DMS 273 treated with DMSO at 0.1 percent for 48 hours (cell line): ENCODE results near the gene TANC1.
A peak's percentile ranks its signal among the peaks of the same experiment; 100 is the strongest.

Experiments
- DNase-seq: peaks from one replicate; lab custom pipeline; 2025; lab: John Stamatoyannopoulos, UW

TANC1 gene

DNA sequence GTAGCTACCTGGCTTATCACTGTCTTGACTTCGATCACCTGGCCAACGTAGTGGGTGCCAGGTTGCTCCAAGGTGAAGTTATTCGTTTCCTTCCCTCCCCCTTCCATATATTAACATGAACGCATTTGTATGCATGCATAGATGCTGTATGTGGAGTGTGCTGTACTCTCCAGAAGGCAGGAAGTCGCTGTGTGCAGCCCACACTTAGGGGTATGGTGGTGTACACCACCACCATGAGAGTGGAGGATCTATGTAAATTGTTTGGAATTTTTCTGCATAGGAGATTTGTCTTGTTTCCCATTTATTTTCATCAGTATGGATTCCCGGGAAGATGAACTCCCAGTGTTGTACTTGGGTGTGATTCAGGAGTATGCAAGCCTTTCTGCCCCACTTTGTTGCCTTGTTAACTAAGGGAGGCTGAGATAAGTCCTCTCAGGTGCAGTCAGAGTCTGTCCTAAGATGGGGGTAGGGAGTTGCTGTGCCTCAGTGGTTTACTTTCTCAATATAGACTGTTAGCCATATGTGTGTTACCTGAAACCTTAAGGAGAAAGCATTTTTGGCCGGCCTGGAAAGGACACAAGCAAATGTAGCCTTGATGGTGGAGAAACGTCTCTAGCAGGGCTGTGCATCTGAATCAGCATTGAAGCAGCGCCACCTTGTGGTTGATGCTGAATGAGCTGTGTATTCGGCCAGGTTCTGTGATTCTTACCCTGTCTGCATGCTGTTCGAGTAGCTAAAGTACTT, 149.8 kb downstream of the TANC1 start:
- DNase-seq: peak; percentile 31

DNA sequence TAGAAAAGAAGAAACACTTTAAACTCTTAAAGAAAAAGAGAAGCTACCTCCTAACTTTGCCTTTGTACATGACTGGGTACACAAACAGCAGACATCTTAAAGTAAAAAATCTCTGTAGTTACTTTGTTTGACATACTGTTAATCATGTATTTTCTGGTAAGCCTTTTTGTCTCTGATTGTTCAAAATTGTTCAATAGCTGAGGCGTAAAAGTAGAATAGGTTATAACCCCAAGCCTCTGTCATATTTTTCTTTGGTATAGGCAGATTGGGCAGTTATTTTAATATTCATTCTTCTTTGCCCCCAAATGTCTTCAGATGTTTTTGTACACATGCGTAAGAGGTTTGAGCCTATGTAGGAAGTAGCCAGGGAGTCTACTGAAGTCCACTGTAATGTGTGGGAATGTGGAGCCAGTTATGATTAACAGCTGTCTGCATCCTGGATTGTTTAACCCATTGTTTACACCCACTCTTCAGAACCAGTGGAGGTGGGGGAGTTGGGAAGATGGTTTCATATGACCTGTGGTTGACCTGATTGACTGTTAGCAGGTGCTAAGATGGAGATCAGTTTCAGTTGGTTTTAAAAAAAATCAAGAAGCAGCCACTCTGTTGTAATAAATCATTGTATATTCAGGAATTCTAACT, 150.5 kb downstream of the TANC1 start:
- DNase-seq: no peak

DNA sequence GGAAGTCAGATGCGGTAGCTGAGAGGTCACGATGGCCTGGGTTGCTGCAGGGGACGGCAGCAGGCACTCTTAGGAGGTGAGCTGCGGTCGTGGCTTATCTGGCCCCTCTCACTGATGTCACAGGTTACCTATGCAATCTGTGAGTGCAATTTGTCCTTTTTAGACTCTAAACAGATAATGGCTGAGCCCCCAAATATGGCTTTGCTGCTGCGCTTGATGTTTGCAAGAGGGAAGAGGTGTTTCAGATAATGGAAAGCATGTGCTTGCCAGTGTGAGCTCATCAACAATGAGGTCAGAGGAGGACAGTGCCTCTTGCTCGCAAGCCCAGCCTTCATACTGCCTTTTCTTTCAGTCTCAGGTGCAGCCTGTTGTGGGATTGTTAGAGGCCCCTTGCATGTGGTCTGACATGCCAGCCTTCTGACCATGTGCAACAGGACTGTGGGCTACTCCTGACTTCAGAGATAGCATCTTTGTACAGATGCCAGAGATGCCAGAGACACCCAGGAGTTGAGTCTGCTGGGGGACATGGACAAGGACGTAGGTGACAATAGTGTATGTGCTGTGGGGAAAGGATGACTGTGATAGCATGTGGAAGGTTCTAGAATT, 151.3 kb downstream of the TANC1 start:
- no peak for DNase-seq

DNA sequence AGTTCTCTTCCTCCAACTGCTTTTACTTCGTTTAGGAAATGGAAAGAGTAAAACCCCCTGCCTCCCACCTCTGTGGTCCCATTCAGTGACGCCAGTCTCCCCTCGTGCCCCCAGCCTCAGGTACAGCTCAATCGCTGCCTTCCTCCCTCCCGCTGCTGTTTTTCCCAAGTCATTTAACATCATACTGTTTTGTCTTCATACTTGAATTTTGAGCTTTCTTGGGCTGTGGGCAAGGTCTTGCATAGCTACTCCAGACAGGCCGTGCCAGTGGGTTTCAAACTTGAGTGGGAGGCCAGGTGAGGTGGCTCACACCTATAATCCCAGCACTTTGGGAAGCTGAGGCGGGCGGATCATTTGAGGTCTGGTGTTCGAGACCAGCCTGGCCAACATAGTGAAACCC, 155.3 kb downstream of the TANC1 start:
- no peak for DNase-seq

DNA sequence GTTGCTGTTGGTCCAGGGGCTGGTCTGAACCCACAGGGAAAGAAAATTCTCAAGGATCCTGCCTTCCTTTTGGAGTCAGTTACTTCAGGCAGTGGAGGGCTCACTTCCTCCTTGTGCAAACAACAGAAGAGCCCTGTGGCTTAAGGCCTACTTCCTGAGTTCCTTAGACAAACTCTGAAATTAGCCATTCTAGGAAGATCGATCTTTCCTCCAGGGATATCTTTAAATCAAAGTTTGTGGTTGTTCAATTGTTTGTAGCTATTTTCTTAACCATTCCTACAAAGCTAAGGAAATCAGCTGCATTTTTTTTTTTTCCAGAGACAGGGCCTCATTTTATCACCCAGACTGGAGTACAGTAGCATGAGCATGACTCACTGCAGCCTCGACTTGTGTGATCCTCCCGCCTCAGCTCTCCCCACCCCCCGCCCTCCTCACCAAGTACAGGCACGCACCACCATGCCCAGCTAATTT, 156.0 kb downstream of the TANC1 start:
- no peak for DNase-seq

DNA sequence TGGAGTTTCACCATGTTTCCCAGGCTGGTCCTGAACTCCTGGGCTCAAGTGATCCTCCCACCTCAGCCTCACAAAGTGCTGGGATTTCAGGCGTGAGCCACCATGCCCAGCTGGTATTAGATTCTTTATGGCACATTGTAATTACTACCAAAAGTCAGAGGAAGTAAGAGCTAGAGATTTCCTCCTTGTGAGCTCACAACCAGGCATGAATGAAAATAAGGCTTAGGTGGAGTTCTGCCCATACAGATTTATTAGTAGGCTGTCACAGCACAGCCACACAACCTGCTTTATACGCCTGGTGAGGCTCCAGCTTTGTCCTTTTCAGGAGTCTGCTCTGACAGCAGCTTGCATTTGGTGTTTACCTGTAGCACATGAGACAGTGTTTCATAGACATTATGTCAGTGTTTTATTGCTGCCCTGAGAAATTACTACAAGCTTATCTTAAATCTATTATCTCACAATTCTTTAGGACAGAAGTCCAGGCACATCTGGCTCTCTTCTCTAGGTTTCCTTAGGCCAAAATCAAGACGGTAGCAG, 156.6 kb downstream of the TANC1 start:
- no peak for DNase-seq

DNA sequence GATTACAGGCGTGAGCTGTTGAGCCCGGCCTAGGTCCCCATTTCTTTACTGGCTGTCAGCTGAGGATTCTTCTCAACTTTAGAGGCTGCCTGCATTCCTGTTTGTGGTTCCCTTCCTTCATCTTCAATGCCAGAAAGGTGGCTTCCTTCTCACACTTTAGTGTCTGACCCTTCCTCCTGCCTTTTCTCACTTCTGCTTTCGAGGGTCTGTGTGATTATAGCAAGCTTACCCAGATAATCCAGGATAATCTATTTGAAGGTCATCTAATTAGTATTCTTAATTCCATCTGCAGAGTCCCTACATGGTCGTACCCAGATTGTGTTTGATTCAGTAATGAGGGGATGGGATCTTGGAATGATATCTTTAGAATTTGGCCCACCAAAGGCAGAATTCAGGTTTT, 157.4 kb downstream of the TANC1 start:
- no peak for DNase-seq

DNA sequence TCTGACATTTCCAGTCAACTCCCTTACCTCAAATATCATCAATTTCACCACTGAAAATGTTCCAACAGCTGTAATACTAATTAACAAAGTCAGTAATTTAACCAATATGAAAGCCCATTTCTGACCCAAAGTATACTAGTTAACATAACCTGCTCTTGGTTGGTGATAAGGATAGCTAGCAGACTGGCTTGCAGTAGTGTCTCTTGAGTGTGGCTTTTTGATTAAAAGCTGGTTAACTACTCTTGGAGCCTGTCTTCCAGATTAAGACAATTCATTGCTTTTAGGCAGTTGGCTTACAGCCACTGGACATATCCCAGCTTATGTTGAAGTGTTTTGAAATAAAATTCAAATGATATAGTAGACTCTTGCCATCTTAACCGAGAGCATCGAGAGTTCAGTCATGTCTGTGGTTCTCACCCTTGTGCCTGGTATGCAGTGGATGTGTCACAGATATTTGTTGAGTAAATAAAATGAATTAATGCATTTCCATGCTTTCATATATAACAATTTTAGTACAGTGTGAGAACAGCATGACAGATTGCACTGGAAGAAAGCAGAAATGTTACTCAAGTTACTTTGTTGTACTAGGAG, 158.1 kb downstream of the TANC1 start:
- DNase-seq: no peak

DNA sequence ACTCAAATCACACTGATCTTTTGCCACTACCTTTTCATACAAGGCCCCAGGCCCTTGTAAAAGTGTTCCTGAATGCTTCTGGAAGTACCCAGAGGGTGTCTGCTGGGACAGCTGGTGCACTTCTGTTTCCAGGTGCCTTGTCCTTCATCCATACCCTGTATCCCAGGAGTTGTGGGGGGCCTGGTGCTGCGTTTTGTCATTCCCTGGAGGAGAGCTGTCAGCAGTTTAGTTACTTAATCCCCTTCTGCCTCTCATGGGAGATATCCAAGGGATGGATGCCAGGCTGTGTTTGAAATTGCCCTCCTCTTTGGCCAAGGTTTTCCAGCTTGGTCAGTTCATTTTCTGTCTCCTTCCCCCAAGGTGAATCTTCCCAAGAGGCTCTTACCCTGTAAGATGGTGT, 159.8 kb downstream of the TANC1 start:
- peak; percentile 9 for DNase-seq

DNA sequence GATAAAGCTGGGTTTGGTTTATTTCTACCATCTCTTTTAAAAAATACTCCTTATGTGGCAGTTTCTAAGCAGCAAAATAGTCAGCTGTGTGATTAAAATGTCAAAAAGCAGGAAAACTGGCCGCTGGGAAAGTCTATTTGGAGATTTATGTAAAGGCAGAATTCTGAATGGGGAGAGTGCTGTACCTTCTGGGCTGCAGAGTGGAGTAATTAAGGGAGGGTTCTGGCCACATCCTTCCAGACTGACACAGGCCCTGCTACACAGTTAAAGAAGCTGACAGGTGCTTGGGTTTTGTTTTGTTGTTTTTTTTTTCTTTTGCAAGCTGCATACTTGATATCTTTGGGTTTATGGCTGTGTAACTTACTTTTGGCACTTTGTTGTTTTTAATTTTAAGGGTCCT, 160.8 kb downstream of the TANC1 start:
- DNase-seq: no peak

DNA sequence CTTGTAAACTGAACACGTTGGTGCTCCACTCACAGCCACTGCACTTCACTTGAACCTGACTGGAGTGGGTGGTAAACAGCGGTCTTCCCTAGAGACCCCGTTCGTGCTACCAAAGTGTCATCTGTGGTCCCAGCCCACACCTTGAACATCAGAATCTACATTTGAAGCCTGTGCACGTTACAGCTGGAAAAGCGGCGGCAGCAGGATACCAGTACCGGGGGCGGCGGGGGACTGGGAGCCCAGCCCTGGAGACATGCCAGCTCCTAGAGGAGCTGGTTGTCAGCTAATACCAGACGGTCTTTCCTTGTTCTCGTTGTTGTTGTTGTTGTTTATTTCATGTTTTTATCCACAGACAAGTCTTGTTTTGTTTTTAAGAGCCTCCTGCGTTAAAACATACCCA, 161.4 kb downstream of the TANC1 start:
- DNase-seq: peak; percentile 7

DNA sequence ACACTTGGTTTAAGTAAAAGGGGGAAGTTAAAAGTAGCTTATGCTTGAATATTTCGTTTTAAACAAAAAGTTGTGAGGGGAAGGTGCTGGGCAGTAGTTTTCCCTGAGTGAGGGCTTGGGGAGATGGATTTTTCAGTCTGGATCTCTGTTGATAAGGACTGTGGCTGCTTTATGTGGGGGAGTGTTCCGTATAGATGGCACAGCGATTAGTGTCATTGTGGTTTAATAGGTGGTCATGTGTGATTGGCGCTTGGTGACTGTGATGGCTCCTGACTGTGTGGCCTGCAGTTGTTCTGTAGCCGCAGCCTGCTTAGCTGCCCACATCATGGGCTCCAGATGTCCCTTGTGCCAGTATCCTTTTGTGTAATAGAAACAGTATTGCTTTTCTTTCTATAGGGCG, 161.9 kb downstream of the TANC1 start:
- no peak for DNase-seq

DNA sequence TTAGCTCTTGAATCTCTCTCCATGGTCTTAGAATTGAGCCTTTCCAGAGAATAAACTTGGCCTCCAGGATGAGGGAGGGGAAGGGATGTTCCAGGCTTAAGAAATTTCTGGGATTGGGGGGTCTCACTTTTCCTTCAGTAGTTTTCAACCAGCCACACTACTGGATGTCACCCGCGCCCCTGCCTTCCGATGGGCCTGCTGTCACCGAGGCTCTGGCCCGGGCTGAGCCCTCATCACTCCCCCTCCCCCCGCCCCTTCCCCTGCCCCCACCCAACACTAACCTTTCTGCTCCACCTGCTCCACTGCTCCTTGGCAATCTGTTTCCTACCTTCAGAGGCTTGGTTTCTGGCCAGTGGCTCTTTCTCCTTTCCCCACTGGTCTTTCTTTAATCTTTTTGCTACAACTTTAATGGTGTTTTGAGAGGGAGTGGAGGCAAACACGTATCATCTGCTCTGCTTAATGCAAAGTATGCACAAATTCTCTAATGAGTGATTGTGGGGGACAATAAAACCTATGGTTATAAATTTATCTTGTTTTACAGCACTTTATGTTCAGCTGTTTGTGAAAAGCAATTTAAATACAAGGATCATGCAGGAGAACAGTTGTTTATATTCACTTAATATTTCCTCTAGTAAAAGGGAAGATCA, 162.9 kb downstream of the TANC1 start:
- DNase-seq: no peak

DNA sequence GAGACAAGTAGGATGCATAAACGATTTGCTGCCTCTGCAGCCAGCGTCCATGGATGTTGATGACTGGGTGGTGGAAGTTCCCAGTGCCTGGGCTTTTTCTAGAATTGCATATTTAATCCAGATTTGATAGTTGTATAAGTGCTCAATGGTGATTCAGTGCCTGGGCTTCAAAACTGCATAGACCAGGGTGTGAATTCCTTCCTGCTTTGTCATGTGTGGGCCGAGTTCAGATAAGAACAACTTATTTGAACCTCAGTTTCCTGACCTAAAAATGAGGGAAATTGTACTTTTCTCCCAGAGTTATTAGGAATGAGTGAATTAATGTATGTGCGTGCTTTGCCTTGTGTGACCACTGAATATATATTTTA, 163.5 kb downstream of the TANC1 start:
- no peak for DNase-seq

DNA sequence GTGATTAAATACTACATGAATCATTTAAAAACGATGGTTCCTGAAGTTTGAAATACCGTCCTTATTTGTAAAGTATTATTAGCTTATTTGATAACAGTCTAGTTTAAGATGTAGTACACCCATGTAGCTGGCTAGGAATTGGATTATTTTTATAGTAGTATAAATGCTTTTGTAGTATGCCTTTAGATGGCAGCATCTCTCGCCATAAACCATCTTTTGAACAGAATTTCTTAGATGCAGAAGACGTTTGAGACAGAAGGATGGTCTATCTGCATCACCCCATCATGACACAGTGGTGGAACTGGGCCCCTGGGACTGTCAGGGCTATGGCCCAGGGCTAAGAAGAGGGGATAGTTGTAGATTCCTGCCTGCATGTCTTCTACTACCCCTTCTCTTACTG, 165.4 kb downstream of the TANC1 start:
- no peak for DNase-seq

DNA sequence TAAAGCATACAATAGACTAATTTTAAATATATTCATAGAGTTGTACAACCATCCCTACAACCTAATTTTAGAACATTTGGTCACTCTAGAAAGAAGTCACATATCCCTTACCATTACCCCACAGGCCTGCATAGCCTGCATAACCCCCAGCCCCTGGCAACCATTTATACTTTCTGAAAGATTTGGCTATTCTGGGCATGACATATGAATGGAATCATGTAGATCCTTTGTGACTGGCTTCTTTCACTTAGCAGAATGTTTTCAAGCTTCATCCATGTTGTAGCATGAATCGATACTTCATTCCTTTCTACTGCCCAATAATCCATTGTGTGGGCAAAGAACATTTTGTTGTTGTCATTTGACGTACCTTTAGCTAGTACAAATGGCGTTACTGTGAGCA, 166.5 kb downstream of the TANC1 start:
- DNase-seq: no peak

DNA sequence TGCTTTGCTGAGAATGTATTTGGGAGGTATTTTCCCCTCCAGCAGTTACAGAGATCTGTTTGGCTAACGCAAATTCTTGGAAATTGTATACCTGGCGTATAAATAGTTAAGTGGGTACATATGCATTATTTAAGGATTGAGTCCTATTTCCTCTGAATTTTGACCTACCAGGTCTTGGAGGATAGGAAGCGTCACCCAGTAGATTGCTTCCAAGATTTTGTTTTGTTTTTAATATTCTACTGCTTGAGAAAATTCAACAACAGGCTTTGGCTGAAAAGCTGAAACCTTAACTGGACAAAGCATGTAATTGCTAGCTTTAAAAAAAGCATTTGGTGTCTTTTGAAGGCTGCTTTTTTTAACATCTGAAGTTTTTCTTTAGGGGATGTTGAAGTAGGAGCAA, 168.0 kb downstream of the TANC1 start:
- no peak for DNase-seq

DNA sequence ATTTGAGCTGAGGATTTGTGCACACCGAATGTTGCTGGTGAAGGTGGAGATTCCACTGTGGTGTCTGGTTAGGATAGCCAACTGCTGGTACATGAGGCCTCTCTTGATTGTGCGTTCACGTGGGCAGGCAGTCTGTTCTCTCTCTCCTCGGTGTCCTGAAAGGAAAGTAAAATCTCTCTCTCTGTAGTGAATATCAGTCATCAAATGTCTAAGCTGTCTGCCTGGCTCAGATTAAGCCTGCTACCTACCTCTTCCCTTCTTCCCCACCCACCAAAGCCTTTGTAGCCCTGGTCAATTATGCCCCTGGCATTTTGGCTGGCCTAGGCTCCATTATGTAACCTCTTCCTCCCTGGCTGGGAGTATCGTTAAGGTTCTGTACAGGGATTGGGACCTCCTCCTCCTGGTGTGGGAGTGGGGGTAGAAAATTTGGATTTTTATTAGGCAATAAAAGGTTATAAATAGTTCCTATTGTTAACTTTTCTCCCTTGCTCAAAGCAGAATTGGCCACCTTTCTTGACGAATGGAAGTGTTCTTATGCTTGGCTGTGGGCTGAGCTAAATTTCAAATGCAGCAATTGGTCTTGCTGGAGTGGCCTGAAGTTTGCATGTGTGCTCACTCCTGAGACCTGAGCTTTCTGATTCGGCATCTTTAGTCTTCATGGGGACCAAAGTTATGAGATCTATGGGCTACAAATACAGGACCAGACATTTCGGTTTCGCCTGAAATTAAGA, 169.2 kb downstream of the TANC1 start:
- no peak for DNase-seq

DNA sequence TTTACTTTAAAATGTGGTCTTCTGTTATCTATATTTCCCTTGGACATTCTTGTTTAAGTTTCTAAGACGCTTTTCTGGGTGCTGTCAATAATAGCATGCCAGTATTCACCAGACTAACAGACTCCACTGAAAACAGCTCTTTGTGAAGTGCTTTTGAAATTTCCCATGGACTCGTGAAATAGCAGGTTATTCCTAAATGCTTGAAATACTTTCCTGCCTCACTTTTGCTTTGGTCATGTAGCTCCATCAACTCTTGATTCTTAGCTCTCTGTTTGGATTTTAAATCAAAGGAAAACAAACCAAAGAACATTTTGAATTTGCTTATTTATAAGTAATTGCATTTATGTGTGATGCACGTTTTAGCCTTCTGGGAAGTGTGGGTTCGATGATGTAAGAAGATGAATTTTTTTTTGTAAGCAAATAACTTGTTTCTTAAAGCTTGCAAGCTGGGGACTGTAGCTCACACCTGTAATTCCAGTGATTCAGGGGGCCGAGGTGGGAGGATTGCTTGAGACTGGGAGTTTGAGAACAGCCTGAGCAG, 170.3 kb downstream of the TANC1 start:
- no peak for DNase-seq

DNA sequence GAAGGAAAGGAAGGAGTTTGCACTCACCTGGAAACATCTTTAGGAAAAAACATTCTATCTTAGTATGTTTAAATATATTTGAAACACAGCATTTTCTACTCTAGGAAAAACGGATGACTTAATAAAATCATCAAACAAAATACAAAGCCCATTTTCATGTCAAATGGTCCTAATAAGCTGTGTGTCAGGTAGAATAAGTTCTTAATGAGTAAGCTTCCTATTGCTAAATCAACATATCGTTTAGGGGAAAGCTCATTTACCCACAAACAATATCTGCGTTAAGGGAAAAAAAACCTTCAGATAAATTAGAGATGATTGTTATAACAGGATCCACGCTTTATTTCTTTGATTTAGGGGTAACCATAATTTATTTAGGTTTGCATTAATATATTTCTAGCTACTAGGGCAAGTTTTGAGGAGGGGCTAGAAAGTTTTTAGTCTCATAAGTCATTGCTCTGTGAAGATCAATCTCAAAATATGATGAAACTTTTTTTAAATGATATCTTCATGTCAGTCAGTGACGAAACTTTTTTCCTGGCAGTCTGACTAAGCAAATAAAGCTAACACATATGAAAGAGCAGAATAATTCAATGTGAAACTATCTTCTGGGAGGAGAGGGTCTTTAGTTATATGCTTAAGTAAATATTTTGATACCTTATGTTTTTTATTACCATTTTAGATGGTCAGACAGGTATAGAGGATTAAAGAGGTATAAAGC, 170.9 kb downstream of the TANC1 start:
- DNase-seq: no peak
